A673 (cell line): Measurements from ENCODE around the gene PRR7.

Experiments
- EZH2 ChIP-seq: fragments of 200-600 bp; sonication (generic); IDR thresholded peaks from 2 replicates; pipeline ENCODE4 v1.6.1; 2017; ENCODE audit warnings: borderline replicate concordance, low read depth, mild to moderate bottlenecking, mixed read lengths, antibody characterized with exemption, low read length; ENCODE audit not compliant: poor library complexity, severe bottlenecking
- TF ChIP-seq, protein P1 (sequence below): fragments of 300-800, 200-600 bp; sonication (generic); conservative IDR thresholded peaks from 2 replicates; pipeline ENCODE4 v1.5.1; 2017; ENCODE audit warnings: low read depth, mild to moderate bottlenecking, antibody characterized with exemption, low read length, moderate library complexity, mixed read lengths

DNA sequence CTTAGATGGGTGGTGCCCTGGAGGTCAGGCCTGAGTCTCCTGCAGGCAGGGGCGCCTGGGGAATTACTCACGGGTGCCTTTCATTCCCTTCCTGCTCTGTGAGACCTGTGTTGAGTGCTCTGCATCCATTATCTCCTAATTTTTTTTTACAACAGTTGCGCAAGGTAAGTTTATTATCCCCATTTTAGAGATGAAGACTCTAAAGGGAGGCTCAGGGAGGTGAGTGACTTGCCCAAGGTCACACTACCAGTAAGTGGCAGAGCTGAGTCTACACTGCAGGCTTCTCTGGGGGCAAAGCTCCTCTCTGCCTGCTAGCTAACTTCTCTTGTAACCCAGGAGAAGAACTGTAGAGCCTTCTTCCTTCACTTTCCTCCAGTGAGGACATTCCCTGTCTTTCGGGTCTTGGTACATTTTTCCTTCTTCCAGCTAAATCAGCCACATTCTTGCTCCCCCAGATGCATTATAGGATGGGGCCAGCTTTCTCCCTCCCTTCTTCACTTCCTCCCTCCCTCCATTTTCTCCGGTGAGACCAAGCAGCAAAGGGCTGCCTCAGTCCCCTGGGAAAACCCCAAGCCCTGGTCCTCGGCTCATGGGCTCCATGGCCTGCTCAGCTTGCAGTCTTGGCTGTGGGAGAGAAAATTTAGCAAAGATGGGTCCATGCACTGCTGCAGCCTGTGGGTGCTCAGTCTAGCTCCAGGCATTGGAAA, 1.8 kb downstream of the PRR7 start:
- TF ChIP-seq, protein P1, sequence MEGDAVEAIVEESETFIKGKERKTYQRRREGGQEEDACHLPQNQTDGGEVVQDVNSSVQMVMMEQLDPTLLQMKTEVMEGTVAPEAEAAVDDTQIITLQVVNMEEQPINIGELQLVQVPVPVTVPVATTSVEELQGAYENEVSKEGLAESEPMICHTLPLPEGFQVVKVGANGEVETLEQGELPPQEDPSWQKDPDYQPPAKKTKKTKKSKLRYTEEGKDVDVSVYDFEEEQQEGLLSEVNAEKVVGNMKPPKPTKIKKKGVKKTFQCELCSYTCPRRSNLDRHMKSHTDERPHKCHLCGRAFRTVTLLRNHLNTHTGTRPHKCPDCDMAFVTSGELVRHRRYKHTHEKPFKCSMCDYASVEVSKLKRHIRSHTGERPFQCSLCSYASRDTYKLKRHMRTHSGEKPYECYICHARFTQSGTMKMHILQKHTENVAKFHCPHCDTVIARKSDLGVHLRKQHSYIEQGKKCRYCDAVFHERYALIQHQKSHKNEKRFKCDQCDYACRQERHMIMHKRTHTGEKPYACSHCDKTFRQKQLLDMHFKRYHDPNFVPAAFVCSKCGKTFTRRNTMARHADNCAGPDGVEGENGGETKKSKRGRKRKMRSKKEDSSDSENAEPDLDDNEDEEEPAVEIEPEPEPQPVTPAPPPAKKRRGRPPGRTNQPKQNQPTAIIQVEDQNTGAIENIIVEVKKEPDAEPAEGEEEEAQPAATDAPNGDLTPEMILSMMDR = no peak
- no peak for TF ChIP-seq EZH2
